ENCODE data around the gene RYR2.

Gene RYR2

DNA sequence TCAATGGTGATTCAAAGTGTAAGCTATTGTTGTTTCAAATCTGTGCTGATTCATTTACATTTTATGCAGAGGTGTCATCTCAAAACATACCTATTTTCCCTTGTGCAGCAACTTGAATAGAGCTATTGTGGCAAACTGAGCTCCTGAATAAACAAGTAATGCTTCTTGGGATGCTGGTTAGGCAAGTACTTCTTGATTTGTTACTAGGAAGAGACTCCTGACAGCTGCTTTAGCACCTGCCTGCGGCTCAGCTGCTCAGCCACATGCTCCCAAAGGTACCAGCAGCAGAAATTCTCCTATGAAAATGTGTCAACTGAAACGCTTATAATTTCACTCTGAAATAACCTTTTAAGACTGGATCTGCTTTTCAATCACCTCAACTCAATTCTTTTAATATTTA lies 352.3 kb downstream of the RYR2 start:
- no peak for TF ChIP-seq EZH2phosphoT487 (IDR thresholded peaks at IDR 0.05; ENCODE audit: low read depth)
- TF ChIP-seq, protein P1, sequence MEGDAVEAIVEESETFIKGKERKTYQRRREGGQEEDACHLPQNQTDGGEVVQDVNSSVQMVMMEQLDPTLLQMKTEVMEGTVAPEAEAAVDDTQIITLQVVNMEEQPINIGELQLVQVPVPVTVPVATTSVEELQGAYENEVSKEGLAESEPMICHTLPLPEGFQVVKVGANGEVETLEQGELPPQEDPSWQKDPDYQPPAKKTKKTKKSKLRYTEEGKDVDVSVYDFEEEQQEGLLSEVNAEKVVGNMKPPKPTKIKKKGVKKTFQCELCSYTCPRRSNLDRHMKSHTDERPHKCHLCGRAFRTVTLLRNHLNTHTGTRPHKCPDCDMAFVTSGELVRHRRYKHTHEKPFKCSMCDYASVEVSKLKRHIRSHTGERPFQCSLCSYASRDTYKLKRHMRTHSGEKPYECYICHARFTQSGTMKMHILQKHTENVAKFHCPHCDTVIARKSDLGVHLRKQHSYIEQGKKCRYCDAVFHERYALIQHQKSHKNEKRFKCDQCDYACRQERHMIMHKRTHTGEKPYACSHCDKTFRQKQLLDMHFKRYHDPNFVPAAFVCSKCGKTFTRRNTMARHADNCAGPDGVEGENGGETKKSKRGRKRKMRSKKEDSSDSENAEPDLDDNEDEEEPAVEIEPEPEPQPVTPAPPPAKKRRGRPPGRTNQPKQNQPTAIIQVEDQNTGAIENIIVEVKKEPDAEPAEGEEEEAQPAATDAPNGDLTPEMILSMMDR (IDR thresholded peaks at IDR 0.05; ENCODE audit: low read depth, low read length) = no peak
- H3K36me3 ChIP-seq (replicated peaks; ENCODE audit: low read depth, low read length) = no peaks in the 10 kb centered on the region
- H4K20me1 ChIP-seq (ENCODE audit: insufficient read depth, low read length) = no peaks in the 10 kb centered on the region
- peaks cover 13% of the 10 kb centered on the region; the same call in 1 of the 2 replicates for H3K9me3 ChIP-seq (ENCODE audit: insufficient read depth, low read length)
- no peak overlapping the region for H3K4me2 ChIP-seq (ENCODE audit: low read length)
- no peak overlapping the region for H2AFZ ChIP-seq (ENCODE audit: low read depth, low read length)
- no peaks in the 10 kb centered on the region for H3K4me1 ChIP-seq (ENCODE audit: low read length)
- no peak overlapping the region for H3K4me3 ChIP-seq (ENCODE audit: low read length)
- peaks cover 36% of the 10 kb centered on the region for H3K27me3 ChIP-seq (ENCODE audit: low read depth, low read length)
- no peak overlapping the region for H3K9ac ChIP-seq (ENCODE audit: low read length)
- no peak overlapping the region for H3K27ac ChIP-seq (ENCODE audit: low read length)
- H3K79me2 ChIP-seq (ENCODE audit: low read length) = no peaks in the 10 kb centered on the region

DNA sequence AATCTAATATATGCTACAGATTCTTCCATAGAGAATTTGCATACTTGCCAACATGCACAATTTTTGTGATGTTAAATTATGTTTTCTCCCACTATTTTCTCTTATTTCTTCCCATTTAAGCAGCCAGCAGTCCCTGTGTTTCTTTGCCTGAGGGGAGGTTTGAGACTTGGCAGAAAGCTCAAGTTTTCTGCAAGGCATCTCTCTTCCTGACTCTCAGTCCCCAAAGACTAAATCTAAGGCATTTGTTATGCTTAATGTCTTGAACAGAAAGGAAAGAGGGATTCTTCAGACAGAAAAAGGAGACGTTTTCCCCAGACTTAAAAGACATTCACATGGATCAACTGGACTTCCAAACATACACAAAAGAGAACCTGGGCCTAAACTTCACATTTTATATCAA lies 354.4 kb downstream of the RYR2 start:
- Histone ChIP-seq H4K20me1 (ENCODE audit: insufficient read depth, low read length) (no peaks in the 10 kb centered on the region), H3K9me3 (ENCODE audit: insufficient read depth, low read length) (peaks cover 17% of the 10 kb centered on the region; the same call in 1 of the 2 replicates), H3K27me3 (ENCODE audit: low read depth, low read length) (peaks cover 17% of the 10 kb centered on the region), H3K27ac (ENCODE audit: low read length) (no peak overlapping the region), H3K79me2 (ENCODE audit: low read length) (no peaks in the 10 kb centered on the region), H2AFZ (ENCODE audit: low read depth, low read length) (no peak overlapping the region), H3K4me3 (ENCODE audit: low read length) (no peak overlapping the region), H3K9ac (ENCODE audit: low read length) (no peak overlapping the region), H3K4me1 (ENCODE audit: low read length) (no peaks in the 10 kb centered on the region), H3K36me3 (replicated peaks; ENCODE audit: low read depth, low read length) (no peaks in the 10 kb centered on the region), H3K4me2 (ENCODE audit: low read length) (no peak overlapping the region)
- no peak for TF ChIP-seq EZH2phosphoT487 (IDR thresholded peaks at IDR 0.05; ENCODE audit: low read depth)
- TF ChIP-seq, protein P1 (IDR thresholded peaks at IDR 0.05; ENCODE audit: low read depth, low read length) = no peak

DNA sequence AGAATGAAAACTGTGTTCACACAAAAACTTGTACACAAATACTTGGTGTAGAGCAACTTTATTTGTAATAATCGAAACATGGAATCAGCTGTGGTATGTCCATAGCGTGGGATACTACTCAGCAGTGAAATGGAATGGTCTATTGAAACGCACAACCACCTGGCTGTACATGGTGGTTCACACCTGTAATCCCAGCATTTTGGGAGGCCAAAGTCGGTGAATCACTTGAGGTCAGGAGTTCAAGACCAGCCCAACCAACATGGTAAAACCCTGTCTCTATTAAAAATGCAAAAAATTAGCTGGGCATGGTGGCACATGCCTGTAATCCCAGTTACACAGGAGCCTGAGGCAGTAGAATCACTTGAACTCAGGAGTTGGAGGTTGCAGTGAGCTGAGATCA lies 356.8 kb downstream of the RYR2 start:
- TF ChIP-seq, protein P1 (IDR thresholded peaks at IDR 0.05; ENCODE audit: low read depth, low read length) = no peak
- no peak for TF ChIP-seq EZH2phosphoT487 (IDR thresholded peaks at IDR 0.05; ENCODE audit: low read depth)
- Histone ChIP-seq H3K36me3 (replicated peaks; ENCODE audit: low read depth, low read length) (no peaks in the 10 kb centered on the region), H3K4me2 (ENCODE audit: low read length) (no peak overlapping the region), H2AFZ (ENCODE audit: low read depth, low read length) (no peak overlapping the region), H3K27me3 (ENCODE audit: low read depth, low read length) (peaks cover under 1% of the 10 kb centered on the region; the same call in 1 of the 2 replicates), H3K9me3 (ENCODE audit: insufficient read depth, low read length) (peaks cover 17% of the 10 kb centered on the region; the same call in 1 of the 2 replicates), H3K79me2 (ENCODE audit: low read length) (no peaks in the 10 kb centered on the region), H3K4me1 (ENCODE audit: low read length) (no peaks in the 10 kb centered on the region), H3K4me3 (ENCODE audit: low read length) (no peak overlapping the region), H3K9ac (ENCODE audit: low read length) (no peak overlapping the region), H4K20me1 (ENCODE audit: insufficient read depth, low read length) (no peaks in the 10 kb centered on the region), H3K27ac (ENCODE audit: low read length) (no peak overlapping the region)

DNA sequence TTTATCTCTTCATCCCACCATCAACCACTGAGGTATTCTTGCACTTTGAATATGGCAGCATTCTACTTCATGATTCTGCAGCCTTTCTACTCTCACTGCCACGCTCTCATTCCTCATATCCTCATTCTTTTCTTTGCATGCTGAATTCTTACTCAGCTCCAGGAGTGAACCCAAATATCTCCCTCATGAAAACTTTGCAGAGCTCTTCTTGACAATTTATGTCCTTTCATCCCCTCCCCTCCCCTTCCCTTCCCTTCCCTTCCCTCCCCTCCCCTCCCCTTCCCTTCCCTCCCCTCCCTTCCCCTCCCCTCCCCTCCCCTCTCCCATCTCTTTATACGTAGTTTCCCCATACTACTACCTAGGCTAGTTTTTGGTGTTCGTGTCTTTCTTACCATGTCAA lies 363.9 kb downstream of the RYR2 start:
- no peaks in the 10 kb centered on the region for H3K79me2 ChIP-seq (ENCODE audit: low read length)
- H2AFZ ChIP-seq (ENCODE audit: low read depth, low read length) = no peak overlapping the region
- no peak overlapping the region for H3K4me3 ChIP-seq (ENCODE audit: low read length)
- no peaks in the 10 kb centered on the region for H3K36me3 ChIP-seq (replicated peaks; ENCODE audit: low read depth, low read length)
- no peaks in the 10 kb centered on the region for H3K4me1 ChIP-seq (ENCODE audit: low read length)
- H3K4me2 ChIP-seq (ENCODE audit: low read length) = no peak overlapping the region
- no peaks in the 10 kb centered on the region for H3K9me3 ChIP-seq (ENCODE audit: insufficient read depth, low read length)
- TF ChIP-seq, protein P1 (IDR thresholded peaks at IDR 0.05; ENCODE audit: low read depth, low read length) = no peak
- no peak for TF ChIP-seq EZH2phosphoT487 (IDR thresholded peaks at IDR 0.05; ENCODE audit: low read depth)
- no peaks in the 10 kb centered on the region for H4K20me1 ChIP-seq (ENCODE audit: insufficient read depth, low read length)
- no peak overlapping the region for H3K9ac ChIP-seq (ENCODE audit: low read length)
- peaks cover 8% of the 10 kb centered on the region; the same call in 1 of the 2 replicates for H3K27me3 ChIP-seq (ENCODE audit: low read depth, low read length)
- H3K27ac ChIP-seq (ENCODE audit: low read length) = no peak overlapping the region

Data from OCI-LY3 (cell line).